K562 (cell line): ENCODE data around the gene SELENOK. TPM values are rescaled to one million over a fixed set of nuclear protein-coding genes. Genes with fewer than 3 reads are reported as not detected.

Experiments used
- ATAC-seq: fragments of 200-7000 bp; cut with Tn5 transposase; 3 replicates; pipeline ENCODE4 v1.9.1; 2020; ENCODE audit warnings: moderate library complexity
- BruUV-seq: library from RNA; stranded (reverse); fragments of 400-500 nt; replicated peaks from 2 replicates; lab custom pipeline; 2021; lab: Mats Ljungman, UMichigan
- CTCF ChIA-PET: fragments of 300-600 bp; formaldehyde crosslinking; extraction: SDS; loops from one replicate; lab custom pipeline; 2021; ENCODE audit warnings: low intra/inter-chr PET ratio; lab: Yijun Ruan, JAX
- POLR2A ChIA-PET: fragments of 300-600, 350-650 bp; sonication (Branson Sonifier 250); formaldehyde crosslinking; extraction: SDS; loops from one replicate; lab custom pipeline; 2021; ENCODE audit warnings: antibody characterized with exemption, inconsistent platforms; lab: Yijun Ruan, JAX
- DNase-seq, 4 experiments: peaks; one replicate each; pipeline versions ENCODE4 v3.0.0 to v3.0.0-alpha.2; 2011 to 2018; ENCODE audit warnings: low spot score in 3 of 4, mixed read lengths in 3 of 4; ENCODE audit errors: extremely low read depth in 1 of 4
- FAIRE-seq: peaks from 2 replicates; lab custom pipeline; 2011; peaks lifted over from hg19 to GRCh38; lab: Jason Lieb, UNC
- H2AFZ ChIP-seq: 2 replicates; pipeline ENCODE4 v1.6.0; 2011; ENCODE audit warnings: low read depth, low read length, control low read depth, inconsistent platforms
- H3K27ac ChIP-seq: fragments of 200-600 bp; 3 replicates; pipeline ENCODE4 v1.8.0; 2011; ENCODE audit warnings: low read depth, mild to moderate bottlenecking, control low read depth, inconsistent platforms, low read length, moderate library complexity, mixed read lengths; ENCODE audit errors: extremely low read depth
- H3K27me3 ChIP-seq, 2 experiments: fragments of 300-600 bp in 1 of 2; 2 replicates in 1 of 2; 3 replicates in 1 of 2; pipeline versions ENCODE4 v1.6.0 to v1.8.0; 2011; ENCODE audit warnings: inconsistent platforms in 2 of 2, low read length in 2 of 2, mild to moderate bottlenecking in 1 of 2, mixed read lengths in 1 of 2, moderate library complexity in 1 of 2; ENCODE audit not compliant: control insufficient read depth in 2 of 2, insufficient read depth in 2 of 2
- H3K36me3 ChIP-seq: fragments of 300-600 bp; 3 replicates; pipeline ENCODE4 v1.8.0; 2011; ENCODE audit warnings: mild to moderate bottlenecking, low read length, inconsistent platforms; ENCODE audit not compliant: control insufficient read depth, insufficient read depth
- H3K4me1 ChIP-seq, 2 experiments: fragments of 200-600 bp in 1 of 2; replicated peaks in 1 of 2; 2 replicates in 1 of 2; 3 replicates in 1 of 2; pipeline versions ENCODE4 v1.5.1 to v1.8.0; 2011; ENCODE audit warnings: inconsistent platforms in 2 of 2, low read length in 2 of 2, mild to moderate bottlenecking in 1 of 2, mixed read lengths in 1 of 2, moderate library complexity in 1 of 2; ENCODE audit not compliant: control insufficient read depth in 2 of 2, insufficient read depth in 2 of 2
- H3K4me2 ChIP-seq: 2 replicates; pipeline ENCODE4 v1.6.1; 2011; ENCODE audit warnings: low read length, control low read depth, inconsistent platforms, mixed read lengths; ENCODE audit not compliant: insufficient read depth
- H3K4me3 ChIP-seq: fragments of 200-600 bp; sonication (generic), shearing (Covaris generic); 2 replicates; pipeline ENCODE4 v1.5.1; 2016; ENCODE audit warnings: control low read depth, inconsistent platforms
- H3K79me2 ChIP-seq: fragments of 200-600 bp; 3 replicates; pipeline ENCODE4 v1.8.0; 2011; ENCODE audit warnings: low read length, inconsistent platforms; ENCODE audit not compliant: control insufficient read depth, insufficient read depth
- H3K9ac ChIP-seq, 2 experiments: 2 replicates each; pipeline versions ENCODE4 v1.6.0 to v1.6.1; 2011; ENCODE audit warnings: low read depth in 2 of 2, low read length in 2 of 2, control low read depth in 1 of 2, inconsistent platforms in 1 of 2, mild to moderate bottlenecking in 1 of 2, mixed read lengths in 1 of 2; ENCODE audit not compliant: insufficient read depth in 1 of 2
- H3K9me1 ChIP-seq: one replicate; pipeline ENCODE4 v1.6.0; 2011; ENCODE audit warnings: inconsistent platforms, mild to moderate bottlenecking, low read length, moderate library complexity; ENCODE audit not compliant: control insufficient read depth, insufficient read depth
- H3K9me3 ChIP-seq: replicated peaks from 2 replicates; pipeline ENCODE4 v1.5.1; 2011; ENCODE audit warnings: low read depth, low read length, inconsistent platforms; ENCODE audit not compliant: control insufficient read depth, insufficient read depth
- H4K20me1 ChIP-seq: replicated peaks from 2 replicates; pipeline ENCODE4 v1.6.1; 2011; ENCODE audit warnings: low read length, inconsistent platforms, mixed read lengths; ENCODE audit not compliant: control insufficient read depth, insufficient read depth
- KDM1A ChIP-seq, 2 experiments: fragments of 450-650 bp; IDR thresholded peaks; 2 replicates each; pipeline ENCODE4 v1.6.1; 2016; ENCODE audit warnings: mild to moderate bottlenecking in 2 of 2
- MLX ChIP-seq, 2 experiments: fragments of 450-650 bp in 1 of 2; sonication (generic) in 1 of 2; formaldehyde crosslinking; conservative IDR thresholded peaks; 2 replicates each; pipeline versions ENCODE4 v1.4.0 to v1.8.1; 2020 to 2022; ENCODE audit warnings: mild to moderate bottlenecking in 1 of 2, missing genetic modification reagents in 1 of 2
- NFYB ChIP-seq: IDR thresholded peaks from 2 replicates; pipeline ENCODE4 v1.6.1; 2011; ENCODE audit warnings: mild to moderate bottlenecking, moderate library complexity; ENCODE audit not compliant: insufficient read length; ENCODE audit errors: extremely low read depth
- RFX5 ChIP-seq: IDR thresholded peaks from 2 replicates; pipeline ENCODE4 v1.6.1; 2011; ENCODE audit warnings: low read depth, mild to moderate bottlenecking, improper control_type of control experiment, low read length
- SMC3 ChIP-seq: conservative IDR thresholded peaks from 2 replicates; pipeline ENCODE4 v1.6.1; 2011; ENCODE audit warnings: low read depth, low read length, improper control_type of control experiment; ENCODE audit not compliant: insufficient read depth
- ZBTB26 ChIP-seq: fragments of 450-650 bp; formaldehyde crosslinking; IDR thresholded peaks from 2 replicates; pipeline ENCODE4 v1.4.0; 2022; ENCODE audit warnings: missing genetic modification characterization
- ZBTB43 ChIP-seq: sonication (generic); formaldehyde crosslinking; IDR thresholded peaks from 2 replicates; pipeline ENCODE4 v1.8.0; 2023; ENCODE audit warnings: mild to moderate bottlenecking, missing genetic modification reagents
- ZNF263 ChIP-seq: sonication (generic); formaldehyde crosslinking; IDR thresholded peaks from 2 replicates; pipeline ENCODE4 v1.8.0; 2022; ENCODE audit warnings: mild to moderate bottlenecking, missing genetic modification reagents, borderline replicate concordance
- ZNF644 ChIP-seq: fragments of 200-800 bp; sonication (Bioruptor generic); IDR thresholded peaks from 2 replicates; pipeline ENCODE4 v1.6.1; 2016; ENCODE audit warnings: low read depth, missing genetic modification characterization, missing compliant biosample characterization
- WGBS: fragments of 100-300 bp; shearing (Covaris generic); methylation state at CpG from one replicate; pipeline ENCODE4 v1.1.6; 2016; ENCODE audit warnings: low coverage, mixed read lengths; ENCODE audit not compliant: insufficient coverage; ENCODE audit errors: missing lambda C conversion rate; 5-methylcytosine and 5-hydroxymethylcytosine counted together
- in situ Hi-C: fragments of 300-500 bp; cut with MboI; formaldehyde crosslinking; loops from 4 replicates; pipeline ENCODE4 v1.15.0; 2018; ENCODE audit warnings: inconsistent platforms, mixed read lengths
- intact Hi-C: fragments of 100-400 bp; cut with micrococcal nuclease; formaldehyde crosslinking; loops from 2 replicates; pipeline ENCODE4 v1.14.2; 2022
- polyA plus RNA-seq, 8 experiments: library from polyadenylated mRNA; depleted of rRNA in 4 of 8; stranded (reverse) in 5 of 8; unstranded in 3 of 8; fragments of >200 nt; fragmentation: Nextera tagmentation in 2 of 8; fragmentation: Illumina TruSeq in 1 of 8; extraction: Ambion mirVana in 2 of 8; extraction: Trizol in 1 of 8; gene quantifications; 2 replicates each; pipeline versions ENCODE4 v1.2.1 to v1.2.3, GENCODE V29; 2011 to 2014; ENCODE audit warnings: inconsistent platforms in 1 of 8, missing spikeins in 1 of 8
- total RNA-seq, 7 experiments: library from RNA; depleted of rRNA in 6 of 7; stranded (reverse); fragments of >200 nt in 6 of 7; fragmentation: Illumina TruSeq in 2 of 7; extraction: Trizol in 2 of 7; gene quantifications; 2 replicates each; pipeline versions ENCODE4 v1.2.1 to v1.2.3, GENCODE V29; 2011 to 2021; ENCODE audit warnings: low replicate concordance in 1 of 7

The SELENOK gene
- total and polyA plus RNA-seq, 9 of the 15 experiments (the other 6 are each of a cell fraction or from before 2014, with no cell fraction given), result 18.3 to 164 (median 34.8) TPM

GRCh38 chr3:53842436-53843194 lies 49.0 kb downstream of the SELENOK start:
- H2AFZ ChIP-seq, result no peak overlapping the region
- no peaks in the 10 kb centered on the region for H3K9me1 ChIP-seq
- peaks cover 0 to 13% of the 10 kb centered on the region in 2 experiments; a peak in 2 of 5 replicates for H3K4me1 ChIP-seq
- H3K9ac ChIP-seq, result no peak overlapping the region; a peak in 1 of 4 replicates
- no peaks in the 10 kb centered on the region for H3K79me2 ChIP-seq
- peaks cover 0 to 25% of the 10 kb centered on the region in 2 experiments; a peak in 2 of 5 replicates for H3K27me3 ChIP-seq
- H4K20me1 ChIP-seq, result no peaks in the 10 kb centered on the region
- FAIRE-seq (no peak), ATAC-seq (no peak), DNase-seq (no peak)
- TF ChIP-seq RFX5 (no peak), ZNF263 (CRISPR knock-in tag) (peak; percentile 92), SMC3 (no peak), ZNF644 (no peak)
- CTCF ChIA-PET, result no interaction called here
- H3K4me3 ChIP-seq, result no peak overlapping the region
- no peak overlapping the region for H3K27ac ChIP-seq
- BruUV-seq, result no TSS peak
- in situ Hi-C loops, result no loop called here
- POLR2A ChIA-PET, result no interaction called here
- WGBS, result 13% methylated on average over 11 of the region's 12 CpGs
- H3K9me3 ChIP-seq, result no peaks in the 10 kb centered on the region
- intact Hi-C loops, result no loop called here
- no peaks in the 10 kb centered on the region for H3K36me3 ChIP-seq
- H3K4me2 ChIP-seq, result no peak overlapping the region

GRCh38 chr3:53841296-53841695 lies 50.4 kb downstream of the SELENOK start:
- no peak for DNase-seq
- Histone ChIP-seq H3K9me3 (no peaks in the 10 kb centered on the region), H3K4me2 (no peak overlapping the region), H3K27me3 (peaks cover 0 to 15% of the 10 kb centered on the region in 2 experiments; a peak in 2 of 5 replicates), H3K9ac (no peak overlapping the region), H3K9me1 (no peaks in the 10 kb centered on the region), H2AFZ (no peak overlapping the region), H3K36me3 (no peaks in the 10 kb centered on the region), H3K4me1 (peaks cover 0 to 8% of the 10 kb centered on the region in 2 experiments; a peak in 2 of 5 replicates), H3K4me3 (no peak overlapping the region), H3K79me2 (no peaks in the 10 kb centered on the region), H3K27ac (no peak overlapping the region), H4K20me1 (no peaks in the 10 kb centered on the region)
- WGBS, result 21% methylated on average over 5 of the region's 5 CpGs
- intact Hi-C loops (no loop called here), in situ Hi-C loops (no loop called here)
- no peak for FAIRE-seq
- BruUV-seq, result no TSS peak
- CTCF ChIA-PET, result no interaction called here
- no peak for ATAC-seq
- POLR2A ChIA-PET, result no interaction called here
- TF ChIP-seq KDM1A (IDR thresholded peaks at IDR 0.05), result no peak
- no peak for TF ChIP-seq ZBTB26 (CRISPR knock-in tag)
- no peak for TF ChIP-seq MLX (CRISPR knock-in tag; conservative IDR thresholded peaks at IDR 0.05)
- TF ChIP-seq ZBTB43 (CRISPR knock-in tag), result no peak
- TF ChIP-seq NFYB, result no peak
